ENCODE measurements around the gene ERN1.

Gene ERN1

GRCh38 chr17:64083093-64083492, 46.9 kb downstream of the ERN1 start:
- DNase-seq = no peak

DNA sequence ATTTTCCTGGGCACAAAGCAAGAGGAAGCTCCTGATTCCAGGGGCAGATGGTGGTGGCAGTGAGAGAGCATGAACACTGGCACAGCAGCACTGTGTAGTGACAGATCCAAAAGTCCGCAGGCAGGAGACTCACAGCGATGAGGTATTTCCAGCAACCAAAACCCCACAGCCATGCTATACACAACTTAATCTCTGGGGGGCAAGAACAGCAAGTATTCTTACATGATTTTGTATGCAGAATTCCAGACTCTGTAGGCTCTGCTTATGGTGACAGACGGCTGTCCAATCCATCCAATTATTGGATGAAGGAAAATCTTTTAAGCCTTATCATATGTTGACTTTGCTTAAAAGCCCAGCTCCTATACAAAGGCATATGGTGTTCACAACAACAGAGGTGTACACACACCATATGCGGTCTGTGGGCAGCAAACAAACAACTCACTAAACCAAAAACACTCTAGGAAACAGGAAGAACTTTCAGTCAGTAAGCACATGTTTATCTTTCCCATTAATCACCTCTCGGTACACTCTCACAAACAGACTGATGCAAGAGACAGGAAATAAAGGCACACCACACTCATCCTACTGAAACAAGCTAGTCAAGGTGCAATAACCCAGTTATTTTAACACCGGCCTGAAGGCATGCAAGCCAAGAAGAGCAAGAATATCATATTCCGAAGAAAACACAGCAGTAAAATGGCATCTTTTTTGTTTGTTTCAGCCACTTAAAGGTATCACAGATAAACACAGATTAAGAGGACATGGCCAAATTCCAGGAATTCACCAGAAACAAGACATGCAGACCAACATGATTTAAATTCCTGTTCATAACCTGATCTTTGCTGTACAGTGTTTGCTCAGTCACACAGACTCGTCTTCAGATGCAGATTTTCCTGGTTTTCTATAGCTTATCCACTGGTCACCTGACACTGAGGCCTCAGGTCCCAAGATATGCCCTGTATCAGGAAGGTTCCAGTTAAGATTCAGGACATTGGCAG, 47.8 kb downstream of the ERN1 start:
- DNase-seq = peak; percentile 93

GRCh38 chr17:64080174-64080618, 49.7 kb downstream of the ERN1 start:
- no peak for DNase-seq

- peak; percentile 89 for DNase-seq
Measured at GRCh38 chr17:64077379-64077778, 52.6 kb downstream of the ERN1 start.

DNA sequence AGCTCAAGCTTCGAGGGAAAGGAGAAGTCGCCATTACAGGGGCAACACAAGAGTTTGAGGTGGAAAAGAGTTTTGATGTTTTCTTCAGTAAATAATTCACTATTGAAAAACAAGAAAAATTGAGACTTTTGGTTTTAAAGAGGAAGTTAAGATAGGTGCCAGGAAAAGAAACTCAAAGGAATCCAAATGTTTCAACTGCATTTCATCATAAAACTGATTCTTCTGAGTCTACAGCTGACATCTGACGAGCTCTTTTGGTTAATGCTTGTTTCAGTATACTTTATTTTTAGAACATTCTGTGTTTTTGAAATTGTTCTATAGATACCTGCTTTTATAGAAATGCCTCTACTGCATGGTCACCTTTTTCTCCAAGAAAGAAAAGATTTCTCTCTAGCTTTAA, 54.0 kb downstream of the ERN1 start:
- no peak for DNase-seq

GRCh38 chr17:64074704-64075426, 55.1 kb downstream of the ERN1 start:
- no peak for DNase-seq

DNA sequence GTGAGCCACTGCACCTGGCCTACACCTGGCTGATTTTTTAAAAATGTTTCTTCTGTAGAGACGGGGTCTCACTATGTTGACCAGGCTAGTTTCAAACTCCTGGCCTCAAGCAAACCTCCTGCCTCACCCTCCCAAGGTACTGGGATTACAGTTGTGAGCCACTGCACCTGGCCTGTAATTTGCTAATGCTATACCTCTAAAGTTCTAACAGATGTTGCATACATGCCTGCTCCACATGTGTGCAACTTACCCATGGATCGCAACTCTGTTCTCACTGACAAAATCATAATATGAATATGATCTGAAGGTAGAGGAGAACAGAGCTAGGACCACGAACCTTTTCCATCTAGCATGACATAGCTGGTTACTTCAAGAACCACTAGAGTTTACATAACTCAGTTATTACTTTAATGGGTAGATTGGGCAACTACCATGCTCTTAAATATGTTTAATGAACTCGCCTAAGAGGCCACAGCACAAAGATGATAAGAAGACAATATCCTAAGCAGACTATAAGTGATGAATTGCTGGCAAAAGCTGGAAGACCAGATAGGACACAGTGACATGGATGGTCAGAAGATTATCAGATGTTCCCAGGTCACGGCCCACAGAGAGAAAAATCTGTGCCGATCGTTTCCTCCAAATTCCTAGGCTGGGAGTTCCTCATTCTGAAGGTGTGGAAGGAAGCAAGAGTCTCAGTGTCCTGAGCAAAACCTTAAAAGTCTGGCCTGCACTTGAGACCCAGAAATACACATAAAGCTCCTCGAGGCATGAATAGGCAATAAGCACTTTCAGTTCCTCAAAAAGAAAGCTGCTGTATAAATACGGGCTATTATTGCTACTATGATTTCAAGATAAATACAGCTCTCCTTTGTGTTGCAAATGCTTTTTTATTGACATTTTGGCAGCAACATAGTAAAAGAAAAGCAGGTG, 55.9 kb downstream of the ERN1 start:
- DNase-seq = peak; percentile 10

GRCh38 chr17:64071111-64071510, 58.8 kb downstream of the ERN1 start:
- no peak for DNase-seq

GRCh38 chr17:64070213-64070612, 59.7 kb downstream of the ERN1 start:
- no peak for DNase-seq

DNA sequence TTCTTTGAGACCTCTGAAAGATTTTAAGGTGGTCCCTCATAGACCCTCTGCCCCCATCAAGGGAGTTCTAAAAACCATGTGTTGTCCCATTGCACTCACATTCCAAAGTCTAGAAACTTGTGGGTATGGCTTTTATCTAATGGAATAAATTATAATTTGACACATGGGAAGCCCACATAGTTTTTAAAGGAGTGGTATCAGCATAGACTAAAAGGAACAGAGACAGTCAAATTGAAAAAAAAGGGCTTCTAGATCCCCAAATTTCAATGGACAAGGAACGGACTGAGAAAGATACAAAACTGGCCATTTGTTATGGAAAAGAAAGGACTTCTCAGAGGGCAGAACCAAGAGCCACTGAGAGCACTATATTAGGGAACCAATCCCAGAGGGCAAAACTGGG, 60.8 kb downstream of the ERN1 start:
- DNase-seq = no peak

DNA sequence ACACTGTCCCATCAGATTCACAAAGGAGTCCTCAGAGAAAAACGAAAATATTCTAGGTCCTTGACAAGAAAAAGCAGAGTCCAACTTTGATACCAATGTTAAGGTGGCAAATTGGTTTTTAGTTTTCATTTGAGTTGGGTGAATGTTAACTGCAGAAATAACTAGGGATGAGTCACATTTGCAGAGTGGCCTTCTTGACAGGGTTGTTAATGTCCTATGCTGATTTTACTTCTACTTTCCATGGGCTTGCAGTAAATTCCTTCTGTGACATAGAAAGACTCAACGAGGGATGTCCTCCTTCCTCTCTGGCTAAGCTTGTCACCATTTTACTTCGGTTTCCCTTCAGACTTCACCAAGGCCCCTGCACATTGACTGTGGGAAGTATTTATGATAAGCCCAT, 62.3 kb downstream of the ERN1 start:
- DNase-seq = no peak

GRCh38 chr17:64066716-64067115, 63.2 kb downstream of the ERN1 start:
- no peak for DNase-seq

GRCh38 chr17:64065161-64065560, 64.8 kb downstream of the ERN1 start:
- DNase-seq = no peak

DNA sequence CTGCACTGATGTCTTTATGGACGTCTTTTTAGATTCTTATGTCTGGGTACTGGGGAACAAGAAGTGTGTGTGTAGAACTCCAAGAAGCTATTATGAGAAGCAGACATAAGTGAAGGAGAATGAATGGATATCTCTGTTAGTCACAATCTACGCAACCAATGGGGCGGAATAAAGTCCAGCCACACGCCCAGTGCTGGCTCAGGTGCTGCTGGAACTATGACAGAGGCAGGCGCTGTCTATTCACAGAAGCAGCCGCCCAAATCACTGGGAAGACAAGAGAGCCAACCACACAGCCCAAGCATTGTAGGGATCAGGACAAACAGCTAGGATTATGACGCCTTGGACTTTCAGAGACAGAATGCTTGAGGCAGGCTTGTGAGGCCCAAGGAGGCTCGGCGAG, 65.6 kb downstream of the ERN1 start:
- no peak for DNase-seq

DNA sequence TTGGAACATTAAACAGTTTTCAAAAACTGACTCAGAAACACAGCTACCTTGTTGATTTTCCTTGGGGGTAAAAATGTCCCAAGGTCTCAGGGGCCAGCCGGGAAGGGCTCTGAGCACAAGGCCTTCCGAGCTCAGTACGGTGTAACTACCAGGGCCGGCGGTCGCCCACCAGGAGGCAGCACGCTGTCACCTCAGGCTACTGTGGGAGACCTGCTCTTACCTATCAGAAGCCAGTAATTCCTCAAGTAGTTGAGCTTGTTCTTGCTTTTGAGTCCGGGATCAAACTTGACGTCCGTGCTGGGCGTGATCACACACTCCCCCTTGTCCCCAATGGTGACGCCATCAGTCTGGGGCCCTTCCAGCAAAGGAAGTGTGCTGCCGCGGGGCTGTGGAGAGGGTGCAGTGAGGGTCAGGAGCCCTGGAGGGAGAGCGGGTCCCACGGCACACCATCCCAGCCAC, 66.1 kb downstream of the ERN1 start:
- DNase-seq = peak; percentile 33

- DNase-seq = no peak
Measured at GRCh38 chr17:64063088-64063487, 66.9 kb downstream of the ERN1 start.

GRCh38 chr17:64061178-64061898, 68.6 kb downstream of the ERN1 start:
- DNase-seq = no peak

DNA sequence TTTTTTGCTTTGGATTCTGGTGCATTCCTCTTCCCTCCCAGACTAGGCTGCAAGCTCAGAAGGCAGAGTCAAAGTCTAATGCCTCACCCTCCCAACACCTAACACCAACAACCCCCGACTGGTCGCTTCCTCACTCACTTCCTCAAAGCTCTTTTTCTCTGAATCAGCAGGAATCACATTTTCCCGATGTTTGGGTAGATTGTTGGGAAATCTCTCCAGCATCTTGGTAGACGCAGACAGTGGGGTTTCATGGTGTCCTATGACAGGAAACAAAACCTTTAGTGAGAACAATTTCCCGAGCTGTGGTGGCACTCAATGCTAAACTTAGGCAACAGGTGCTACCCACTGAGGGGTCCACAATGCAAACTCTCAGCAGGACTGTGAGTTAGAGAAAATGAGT, 69.6 kb downstream of the ERN1 start:
- no peak for DNase-seq

DNA sequence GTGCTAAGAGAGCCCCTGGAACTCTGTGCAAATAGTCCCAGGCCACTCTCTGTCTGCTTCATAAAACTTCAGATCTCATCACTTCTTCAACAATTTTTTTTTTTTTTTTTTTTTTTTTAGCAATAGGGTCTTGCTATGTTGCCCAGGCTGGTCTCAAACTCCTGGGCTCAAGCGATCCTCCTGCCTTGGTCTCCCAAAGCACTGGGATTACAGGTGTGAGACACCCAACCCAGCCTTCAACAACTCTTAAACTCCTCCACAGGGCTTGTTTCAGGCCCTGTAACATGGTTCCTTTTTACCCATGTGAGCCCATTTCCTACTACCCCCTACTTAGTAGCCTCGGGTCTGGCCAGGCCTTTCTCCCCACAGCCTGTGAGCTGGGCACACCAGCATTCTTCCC, 70.2 kb downstream of the ERN1 start:
- DNase-seq = no peak

- no peak for DNase-seq
Measured at GRCh38 chr17:64058621-64059020, 71.3 kb downstream of the ERN1 start.

DNA sequence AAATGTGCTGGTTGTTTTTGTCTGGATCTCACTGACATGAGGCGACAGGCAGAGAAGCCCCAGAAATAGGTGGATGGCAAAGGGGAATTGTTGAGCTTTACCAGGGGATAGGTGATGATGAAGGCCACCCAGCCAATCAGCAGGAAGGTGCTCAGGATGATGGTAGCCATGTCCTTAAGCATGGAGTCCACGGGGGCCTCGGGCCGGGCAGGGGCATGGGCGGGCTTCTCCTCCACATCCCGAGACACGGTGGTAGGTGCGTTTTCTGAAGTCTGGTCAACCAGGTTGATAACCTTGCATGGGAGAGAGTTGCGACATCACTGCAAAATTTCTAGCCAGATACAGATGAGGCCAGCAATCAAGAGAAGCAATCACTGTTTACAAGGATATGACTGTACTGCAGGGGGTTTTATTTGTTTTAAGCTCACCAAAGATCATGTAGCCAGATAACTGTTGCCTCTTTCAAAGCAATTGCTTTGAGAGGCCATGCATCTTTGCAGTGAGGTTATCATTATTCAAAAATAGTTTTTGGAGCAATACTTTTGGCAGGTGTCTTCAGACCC, 72.2 kb downstream of the ERN1 start:
- DNase-seq = no peak
